KMS-11 (cell line): ENCODE data around the gene RDH8.

ENCODE experiments used
- H2AFZ ChIP-seq: fragments of 200-600 bp; sonication (generic); 2 replicates; pipeline ENCODE4 v1.6.1; 2016; ENCODE audit warnings: antibody characterized with exemption, mixed run types, low read depth
- H3K27ac ChIP-seq: fragments of 200-600 bp; sonication (generic); 2 replicates; pipeline ENCODE4 v1.6.1; 2016; ENCODE audit warnings: mild to moderate bottlenecking, mixed run types
- H3K27me3 ChIP-seq: fragments of 200-600 bp; sonication (generic); 2 replicates; pipeline ENCODE4 v1.6.1; 2017; ENCODE audit warnings: mild to moderate bottlenecking, low read depth, mixed run types, moderate library complexity; ENCODE audit not compliant: insufficient read depth
- H3K36me3 ChIP-seq: fragments of 200-600 bp; sonication (generic); 2 replicates; pipeline ENCODE4 v1.6.1; 2017; ENCODE audit warnings: mild to moderate bottlenecking, mixed run types; ENCODE audit not compliant: insufficient read depth
- H3K4me1 ChIP-seq: fragments of 200-600 bp; sonication (generic); 2 replicates; pipeline ENCODE4 v1.6.1; 2016; ENCODE audit warnings: mild to moderate bottlenecking, low read depth, mixed run types; ENCODE audit not compliant: poor library complexity, severe bottlenecking
- H3K4me2 ChIP-seq: fragments of 200-600 bp; sonication (generic); 2 replicates; pipeline ENCODE4 v1.7.0; 2016; ENCODE audit warnings: mild to moderate bottlenecking, mixed run types
- H3K4me3 ChIP-seq: fragments of 200-600 bp; sonication (generic); IDR thresholded peaks from 2 replicates; pipeline ENCODE4 v1.6.1; 2017; ENCODE audit warnings: low read depth, low read length, mixed read lengths; ENCODE audit not compliant: insufficient read depth
- H3K79me2 ChIP-seq: fragments of 200-600 bp; sonication (generic); 2 replicates; pipeline ENCODE4 v1.6.1; 2016; ENCODE audit warnings: low read depth, mixed run types; ENCODE audit not compliant: insufficient read depth
- H3K9ac ChIP-seq: fragments of 200-600 bp; sonication (generic); 2 replicates; pipeline ENCODE4 v1.6.1; 2016; ENCODE audit warnings: mild to moderate bottlenecking, mixed run types
- H4K20me1 ChIP-seq: fragments of 200-600 bp; sonication (generic); 2 replicates; pipeline ENCODE4 v1.6.1; 2016; ENCODE audit warnings: mild to moderate bottlenecking, mixed run types; ENCODE audit not compliant: insufficient read depth
- CTCF ChIP-seq: fragments of 200-600 bp; sonication (generic); conservative IDR thresholded peaks from 2 replicates; pipeline ENCODE4 v1.6.1; 2017; ENCODE audit warnings: low read depth, mild to moderate bottlenecking, antibody characterized with exemption, low read length, moderate library complexity, mixed read lengths

RDH8 gene

DNA sequence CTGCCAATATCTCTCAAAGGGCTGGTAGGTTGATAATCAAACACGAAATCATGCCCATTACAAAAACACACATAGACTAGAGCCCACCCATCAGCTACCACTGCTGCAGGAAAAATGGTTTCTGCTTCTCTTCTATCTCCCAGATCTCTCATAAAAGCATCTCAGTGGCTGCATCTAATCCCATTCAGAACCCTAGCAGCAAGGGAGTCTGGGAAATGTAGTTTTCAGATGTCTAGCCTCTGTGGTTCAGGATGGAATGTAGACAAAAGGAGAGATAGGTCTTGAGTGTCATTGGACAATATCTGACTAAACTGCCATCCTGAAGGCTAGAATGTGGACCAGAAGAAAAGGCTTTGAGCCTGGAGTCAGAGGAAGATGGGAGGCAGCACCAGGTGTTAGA, 32.1 kb downstream of the RDH8 start:
- Histone ChIP-seq H3K27ac (no peak overlapping the region), H3K9ac (no peak overlapping the region), H4K20me1 (no peaks in the 10 kb centered on the region), H2AFZ (no peak overlapping the region), H3K4me3 (no peak overlapping the region), H3K79me2 (no peaks in the 10 kb centered on the region), H3K36me3 (no peaks in the 10 kb centered on the region), H3K27me3 (peaks cover 11% of the 10 kb centered on the region; the same call in 1 of the 2 replicates), H3K4me1 (no peaks in the 10 kb centered on the region), H3K4me2 (no peak overlapping the region)
- no peak for TF ChIP-seq CTCF

GRCh38 chr19:10049626-10050025, 36.3 kb downstream of the RDH8 start:
- no peak for TF ChIP-seq CTCF
- Histone ChIP-seq H3K36me3 (no peaks in the 10 kb centered on the region), H3K27ac (no peak overlapping the region), H3K4me2 (no peak overlapping the region), H3K9ac (no peak overlapping the region), H3K4me3 (no peak overlapping the region), H2AFZ (no peak overlapping the region), H3K79me2 (no peaks in the 10 kb centered on the region), H3K4me1 (no peaks in the 10 kb centered on the region), H4K20me1 (no peaks in the 10 kb centered on the region), H3K27me3 (peaks cover 22% of the 10 kb centered on the region; the same call in 1 of the 2 replicates)

DNA sequence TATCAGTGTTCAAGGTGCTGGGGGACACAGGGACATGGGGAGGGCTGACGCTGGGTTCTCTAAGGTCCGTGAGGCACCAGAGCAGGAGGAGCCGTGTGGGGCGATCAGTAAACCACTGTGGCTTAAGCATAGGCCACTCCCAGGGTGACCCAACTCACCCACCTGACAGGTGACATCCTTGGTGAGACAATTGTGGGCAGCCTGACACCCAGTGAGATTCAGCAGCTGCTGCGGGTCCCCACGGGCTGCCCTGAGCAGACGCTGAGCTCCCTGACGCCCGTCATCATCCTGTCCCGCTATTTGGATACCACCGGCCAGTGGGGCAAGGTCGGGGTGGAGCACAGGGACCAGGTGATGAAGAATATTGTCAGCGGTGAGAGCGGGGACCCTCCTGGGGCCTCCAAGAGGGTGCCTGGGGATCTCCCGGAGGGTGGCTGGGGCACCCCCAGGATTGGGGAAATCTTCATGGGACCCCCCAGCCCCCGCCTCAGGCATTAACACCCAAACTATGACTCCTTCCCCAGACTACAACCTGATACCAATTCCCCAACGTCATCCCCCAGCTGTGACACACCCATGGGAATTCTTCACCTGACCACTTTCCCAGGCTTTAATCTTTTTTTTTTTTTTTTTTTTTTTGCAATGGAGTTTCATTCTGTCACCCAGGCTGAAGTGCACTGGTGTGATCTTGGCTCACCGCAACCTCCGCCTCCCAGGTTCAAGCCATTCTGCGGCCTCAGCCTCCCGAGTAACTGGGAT, 39.5 kb downstream of the RDH8 start:
- Histone ChIP-seq H3K4me2 (no peak overlapping the region), H3K27ac (no peak overlapping the region), H3K9ac (no peak overlapping the region), H4K20me1 (no peaks in the 10 kb centered on the region), H3K79me2 (no peaks in the 10 kb centered on the region), H3K4me1 (no peaks in the 10 kb centered on the region), H3K27me3 (peaks cover 25% of the 10 kb centered on the region; the same call in 1 of the 2 replicates), H3K36me3 (no peaks in the 10 kb centered on the region), H3K4me3 (no peak overlapping the region), H2AFZ (no peak overlapping the region)
- TF ChIP-seq CTCF: no peak

DNA sequence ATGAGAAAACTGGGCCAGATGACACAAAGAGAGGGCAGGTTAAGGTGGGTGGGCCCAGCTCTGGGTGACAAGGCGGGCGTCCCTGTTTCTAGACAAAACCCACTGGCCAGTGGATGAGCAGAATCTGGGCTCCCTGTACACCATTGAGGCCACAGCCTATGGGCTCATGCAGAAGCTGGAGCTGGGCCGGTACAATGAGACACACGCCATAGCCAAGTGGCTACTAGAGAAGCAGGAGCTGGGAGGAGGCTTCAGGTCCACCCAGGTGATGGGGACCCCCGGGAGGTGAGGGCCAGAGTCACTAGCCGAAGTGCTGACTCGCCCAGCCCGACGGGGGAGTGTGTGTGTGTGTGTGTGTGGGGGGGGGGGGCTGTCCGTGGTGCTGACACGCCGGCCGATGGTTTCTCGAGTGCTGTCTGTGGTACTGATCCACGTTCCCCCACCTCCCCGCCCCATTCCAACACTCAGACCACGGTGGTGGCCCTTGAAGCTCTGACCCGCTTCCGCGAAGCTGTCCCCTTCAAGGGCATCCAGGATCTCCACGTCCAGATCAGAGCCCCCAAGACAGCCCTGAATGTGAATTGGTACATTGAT, 48.5 kb downstream of the RDH8 start:
- H3K9ac ChIP-seq: no peak overlapping the region
- no peak overlapping the region for H3K4me2 ChIP-seq
- no peaks in the 10 kb centered on the region for H3K4me1 ChIP-seq
- no peaks in the 10 kb centered on the region for H4K20me1 ChIP-seq
- H2AFZ ChIP-seq: no peak overlapping the region
- no peak overlapping the region for H3K27ac ChIP-seq
- H3K79me2 ChIP-seq: no peaks in the 10 kb centered on the region
- H3K36me3 ChIP-seq: no peaks in the 10 kb centered on the region
- no peak overlapping the region for H3K4me3 ChIP-seq
- no peak for TF ChIP-seq CTCF
- peaks cover 67% of the 10 kb centered on the region for H3K27me3 ChIP-seq
